Liver (tissue), 9 donors: ENCODE measurements around the gene CDK5R2. TPM values are rescaled to one million over a fixed set of nuclear protein-coding genes. Genes with fewer than 3 reads are reported as not detected.

Experiments used
- DNase-seq: peaks from one replicate; pipeline ENCODE4 v3.0.0-alpha.2; 2017; ENCODE audit warnings: low spot score
- H3K27ac ChIP-seq, 2 donors: one replicate each; pipeline ENCODE4 v1.7.0; 2013; ENCODE audit warnings: inconsistent platforms in 2 of 2, low read length in 2 of 2, control low read depth in 1 of 2, low read depth in 1 of 2, mild to moderate bottlenecking in 1 of 2
- H3K27me3 ChIP-seq, 4 donors: one replicate each; pipeline versions ENCODE4 v1.6.1 to v1.7.0; 2013; ENCODE audit warnings: low read length in 3 of 4, inconsistent platforms in 1 of 4, mild to moderate bottlenecking in 1 of 4, moderate library complexity in 1 of 4; ENCODE audit not compliant: control insufficient read depth in 4 of 4, insufficient read depth in 4 of 4
- H3K36me3 ChIP-seq, 4 donors: one replicate each; pipeline versions ENCODE4 v1.6.1 to v1.7.0; 2013; ENCODE audit warnings: low read length in 3 of 4, mild to moderate bottlenecking in 3 of 4, low read depth in 1 of 4, moderate library complexity in 1 of 4; ENCODE audit not compliant: control insufficient read depth in 4 of 4, insufficient read depth in 3 of 4
- H3K4me1 ChIP-seq, 4 donors: one replicate each; pipeline versions ENCODE4 v1.6.1 to v1.7.0; 2013; ENCODE audit warnings: low read length in 3 of 4, mild to moderate bottlenecking in 3 of 4, moderate library complexity in 1 of 4; ENCODE audit not compliant: control insufficient read depth in 4 of 4, insufficient read depth in 4 of 4
- H3K4me3 ChIP-seq, 3 donors: one replicate each; pipeline versions ENCODE4 v1.6.1 to v1.7.0; 2013; ENCODE audit warnings: low read length in 3 of 3, control low read depth in 1 of 3, low read depth in 1 of 3, mild to moderate bottlenecking in 1 of 3
- H3K9ac ChIP-seq, 2 donors: one replicate each; pipeline ENCODE4 v1.7.0; 2013; ENCODE audit warnings: low read length in 2 of 2, mild to moderate bottlenecking in 2 of 2, moderate library complexity in 2 of 2, control low read depth in 1 of 2, low read depth in 1 of 2
- H3K9me3 ChIP-seq, 4 donors: one replicate each; pipeline versions ENCODE4 v1.6.1 to v1.7.0; 2013; ENCODE audit warnings: low read length in 3 of 4; ENCODE audit not compliant: control insufficient read depth in 4 of 4
- EGR1 ChIP-seq, 2 donors: IDR thresholded peaks; 2 replicates each; pipeline ENCODE4 v1.6.1; 2016 to 2018; ENCODE audit warnings: antibody characterized with exemption in 2 of 2, low read depth in 2 of 2
- GABPA ChIP-seq, 2 donors: IDR thresholded peaks in 1 of 2; conservative IDR thresholded peaks in 1 of 2; 2 replicates each; pipeline ENCODE4 v1.6.1; 2016; ENCODE audit warnings: antibody characterized with exemption in 2 of 2, mild to moderate bottlenecking in 1 of 2, moderate library complexity in 1 of 2
- HNF4G ChIP-seq: IDR thresholded peaks from 2 replicates; pipeline ENCODE4 v1.6.1; 2016; ENCODE audit warnings: antibody characterized with exemption
- MAX ChIP-seq: IDR thresholded peaks from 2 replicates; pipeline ENCODE4 v1.6.1; 2016; ENCODE audit warnings: antibody characterized with exemption
- REST ChIP-seq: IDR thresholded peaks from 2 replicates; pipeline ENCODE4 v1.6.1; 2016; ENCODE audit warnings: antibody characterized with exemption, mild to moderate bottlenecking
- RXRA ChIP-seq, 2 donors: IDR thresholded peaks; 2 replicates each; pipeline ENCODE4 v1.6.1; 2017 to 2018; ENCODE audit warnings: antibody characterized with exemption in 2 of 2, mild to moderate bottlenecking in 1 of 2
- SP1 ChIP-seq: IDR thresholded peaks from 2 replicates; pipeline ENCODE4 v1.6.1; 2018; ENCODE audit warnings: antibody characterized with exemption, mild to moderate bottlenecking
- TAF1 ChIP-seq: conservative IDR thresholded peaks from 2 replicates; pipeline ENCODE4 v1.6.1; 2016; ENCODE audit warnings: antibody characterized with exemption, mild to moderate bottlenecking
- WGBS: extraction: QIAGEN DNeasy Blood & Tissue Kit; methylation state at CpG from one replicate; pipeline ENCODE4 v1.1.7; 2013; 5-methylcytosine and 5-hydroxymethylcytosine counted together
- polyA plus RNA-seq, 2 donors: library from polyadenylated mRNA; stranded (reverse) in 1 of 2; unstranded in 1 of 2; fragments of 200-250 nt in 1 of 2; fragments of >200 nt in 1 of 2; fragmentation: Nextera tagmentation in 1 of 2; extraction: Ambion mirVana in 1 of 2; gene quantifications; one replicate each; pipeline versions ENCODE4 v1.2.1 to v1.2.3, GENCODE V29; 2013 to 2015
- total RNA-seq, 2 donors: library from RNA; depleted of rRNA; stranded (reverse); fragments of >200 nt; gene quantifications; one replicate each; pipeline ENCODE4 v1.2.3, GENCODE V29; 2014
- TF ChIP-seq, protein P1 (sequence below): fragments of 150-350 bp; IDR thresholded peaks from 2 replicates; pipeline ENCODE4 v1.5.1; 2017; ENCODE audit warnings: improper control_type of control experiment, low read depth, low read length; ENCODE audit not compliant: missing input control
- TF ChIP-seq, protein P2 (sequence below): IDR thresholded peaks from 2 replicates; pipeline ENCODE4 v1.6.1; 2016; ENCODE audit warnings: antibody characterized with exemption
- donor health status: healthy.
- donor health status: healthy.
- donor health status: healthy.
- donor health status: healthy.
- donor health status: healthy.

Gene CDK5R2
- total and polyA plus RNA-seq, 4 donors, result not detected

DNA sequence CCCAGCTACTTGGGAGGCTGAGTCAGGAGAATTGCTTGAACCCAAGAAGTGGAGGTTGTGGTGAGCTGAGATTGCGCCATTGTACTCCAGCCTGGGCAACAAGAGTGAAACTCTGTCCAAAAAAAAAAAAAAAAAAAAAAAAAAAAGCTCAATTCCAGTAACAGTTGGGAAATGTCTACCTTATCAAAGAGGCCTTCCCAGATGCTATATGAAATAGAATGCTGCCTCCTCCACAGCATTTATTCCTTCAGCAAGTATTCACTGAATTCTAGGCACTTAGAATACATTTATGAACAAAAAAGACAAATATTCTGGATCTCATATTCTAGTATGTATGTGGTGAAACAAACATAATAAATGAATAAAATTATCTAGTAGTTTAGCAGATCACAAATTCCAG lies 12.8 kb upstream of the CDK5R2 start (continued):
- TF ChIP-seq GABPA (IDR thresholded peaks at IDR 0.05 in 1 of 2, conservative IDR thresholded peaks at IDR 0.05 in 1 of 2) (no peak), TAF1 (no peak), HNF4G (no peak)
- TF ChIP-seq, protein P1, sequence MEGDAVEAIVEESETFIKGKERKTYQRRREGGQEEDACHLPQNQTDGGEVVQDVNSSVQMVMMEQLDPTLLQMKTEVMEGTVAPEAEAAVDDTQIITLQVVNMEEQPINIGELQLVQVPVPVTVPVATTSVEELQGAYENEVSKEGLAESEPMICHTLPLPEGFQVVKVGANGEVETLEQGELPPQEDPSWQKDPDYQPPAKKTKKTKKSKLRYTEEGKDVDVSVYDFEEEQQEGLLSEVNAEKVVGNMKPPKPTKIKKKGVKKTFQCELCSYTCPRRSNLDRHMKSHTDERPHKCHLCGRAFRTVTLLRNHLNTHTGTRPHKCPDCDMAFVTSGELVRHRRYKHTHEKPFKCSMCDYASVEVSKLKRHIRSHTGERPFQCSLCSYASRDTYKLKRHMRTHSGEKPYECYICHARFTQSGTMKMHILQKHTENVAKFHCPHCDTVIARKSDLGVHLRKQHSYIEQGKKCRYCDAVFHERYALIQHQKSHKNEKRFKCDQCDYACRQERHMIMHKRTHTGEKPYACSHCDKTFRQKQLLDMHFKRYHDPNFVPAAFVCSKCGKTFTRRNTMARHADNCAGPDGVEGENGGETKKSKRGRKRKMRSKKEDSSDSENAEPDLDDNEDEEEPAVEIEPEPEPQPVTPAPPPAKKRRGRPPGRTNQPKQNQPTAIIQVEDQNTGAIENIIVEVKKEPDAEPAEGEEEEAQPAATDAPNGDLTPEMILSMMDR, result no peak

DNA sequence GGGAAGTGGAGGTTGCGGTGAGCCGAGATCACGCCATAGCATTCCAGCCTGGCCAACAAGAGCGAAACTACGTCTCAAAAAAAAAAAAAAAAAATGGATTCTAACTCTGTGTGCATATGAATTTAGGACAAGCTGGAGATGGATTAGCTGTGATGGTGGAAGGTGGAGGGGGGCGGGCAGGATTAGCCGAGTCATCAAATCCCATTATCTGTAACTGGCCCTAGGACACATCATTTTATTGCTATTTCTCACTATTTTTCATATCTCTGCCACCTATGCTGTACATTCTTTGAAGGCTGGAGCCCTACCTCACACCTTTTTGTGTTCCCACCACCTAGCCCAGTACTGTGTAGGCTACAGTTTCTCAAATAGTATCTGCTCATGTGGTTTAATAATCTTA lies 7.3 kb upstream of the CDK5R2 start:
- 93% methylated on average over 7 of the region's 7 CpGs for WGBS
- Histone ChIP-seq H3K36me3 (no peaks in the 10 kb centered on the region), H3K27me3 (no peaks in the 10 kb centered on the region), H3K27ac (no peak overlapping the region), H3K9ac (no peak overlapping the region), H3K4me1 (no peaks in the 10 kb centered on the region), H3K4me3 (no peak overlapping the region), H3K9me3 (peaks cover 0 to 3% (median 0%) of the 10 kb centered on the region in 4 donors)
- no peak for DNase-seq
- no peak for TF ChIP-seq TAF1
- TF ChIP-seq REST, result no peak
- TF ChIP-seq RXRA (IDR thresholded peaks at IDR 0.05), result no peak

- WGBS, result 62% methylated on average over 18 of the region's 18 CpGs
- no peaks in the 10 kb centered on the region for H3K36me3 ChIP-seq
- H3K9ac ChIP-seq, result no peak overlapping the region
- no peak for DNase-seq
- no peak overlapping the region for H3K4me3 ChIP-seq
- no peaks in the 10 kb centered on the region for H3K4me1 ChIP-seq
- no peak overlapping the region for H3K27ac ChIP-seq
- TF ChIP-seq, protein P2, sequence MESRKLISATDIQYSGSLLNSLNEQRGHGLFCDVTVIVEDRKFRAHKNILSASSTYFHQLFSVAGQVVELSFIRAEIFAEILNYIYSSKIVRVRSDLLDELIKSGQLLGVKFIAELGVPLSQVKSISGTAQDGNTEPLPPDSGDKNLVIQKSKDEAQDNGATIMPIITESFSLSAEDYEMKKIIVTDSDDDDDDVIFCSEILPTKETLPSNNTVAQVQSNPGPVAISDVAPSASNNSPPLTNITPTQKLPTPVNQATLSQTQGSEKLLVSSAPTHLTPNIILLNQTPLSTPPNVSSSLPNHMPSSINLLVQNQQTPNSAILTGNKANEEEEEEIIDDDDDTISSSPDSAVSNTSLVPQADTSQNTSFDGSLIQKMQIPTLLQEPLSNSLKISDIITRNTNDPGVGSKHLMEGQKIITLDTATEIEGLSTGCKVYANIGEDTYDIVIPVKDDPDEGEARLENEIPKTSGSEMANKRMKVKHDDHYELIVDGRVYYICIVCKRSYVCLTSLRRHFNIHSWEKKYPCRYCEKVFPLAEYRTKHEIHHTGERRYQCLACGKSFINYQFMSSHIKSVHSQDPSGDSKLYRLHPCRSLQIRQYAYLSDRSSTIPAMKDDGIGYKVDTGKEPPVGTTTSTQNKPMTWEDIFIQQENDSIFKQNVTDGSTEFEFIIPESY, result no peak
- TF ChIP-seq MAX (no peak), EGR1 (IDR thresholded peaks at IDR 0.05; ENCODE audit: low read depth in 2 of 2) (no peak), SP1 (no peak), HNF4G (no peak), GABPA (IDR thresholded peaks at IDR 0.05 in 1 of 2, conservative IDR thresholded peaks at IDR 0.05 in 1 of 2) (no peak)
- H3K27me3 ChIP-seq, result no peaks in the 10 kb centered on the region
- peaks cover 0 to 3% (median 0%) of the 10 kb centered on the region in 4 donors for H3K9me3 ChIP-seq
These were observed 6.0 kb upstream of the CDK5R2 start for GRCh38 chr2:218953366-218953954.
